IMR-90 (cell line): ENCODE results near the gene TTC39A. TPM values are rescaled to one million over a fixed set of nuclear protein-coding genes. Genes with fewer than 3 reads are reported as not detected.

Experiments
- ATAC-seq: fragments of 200-7000 bp; cut with Tn5 transposase; 2 replicates; pipeline ENCODE4 v1.9.1; 2020; ENCODE audit warnings: low read depth, mild to moderate bottlenecking, moderate library complexity
- BruUV-seq: library from RNA; stranded (reverse); fragments of 400-500 nt; replicated peaks from 2 replicates; lab custom pipeline; 2021; lab: Mats Ljungman, UMichigan
- CTCF ChIA-PET: fragments of 300-600 bp; formaldehyde crosslinking; extraction: SDS; loops from one replicate; lab custom pipeline; 2021; ENCODE audit warnings: antibody characterized with exemption; lab: Yijun Ruan, JAX
- POLR2A ChIA-PET: fragments of 300-600 bp; sonication (Branson Sonifier 250); formaldehyde crosslinking; loops from one replicate; lab custom pipeline; 2022; ENCODE audit warnings: antibody characterized with exemption; ENCODE audit not compliant: unreplicated experiment; lab: Charles Lee
- DNase-seq: peaks from one replicate; pipeline ENCODE4 v3.0.0; 2013
- H2AFZ ChIP-seq: replicated peaks from 2 replicates; pipeline ENCODE3; 2013; ENCODE audit warnings: low read length, mild to moderate bottlenecking; ENCODE audit not compliant: poor library complexity
- H2AK5ac ChIP-seq: 2 replicates; pipeline ENCODE4 v1.6.1; 2013; ENCODE audit warnings: low read depth, low read length, inconsistent platforms
- H2AK9ac ChIP-seq: replicated peaks from 2 replicates; pipeline ENCODE3; 2013; ENCODE audit warnings: mild to moderate bottlenecking, low read depth, low read length, moderate library complexity; ENCODE audit not compliant: poor library complexity
- H2BK120ac ChIP-seq: 2 replicates; pipeline ENCODE4 v1.6.1; 2013; ENCODE audit warnings: low read depth, low read length, inconsistent platforms
- H2BK15ac ChIP-seq: 3 replicates; pipeline ENCODE4 v1.6.1; 2013; ENCODE audit warnings: low read depth, low read length, inconsistent platforms
- H2BK20ac ChIP-seq: 2 replicates; pipeline ENCODE4 v1.6.1; 2013; ENCODE audit warnings: low read depth, mild to moderate bottlenecking, inconsistent platforms, low read length, moderate library complexity
- H2BK5ac ChIP-seq: 2 replicates; pipeline ENCODE4 v1.6.1; 2013; ENCODE audit warnings: mild to moderate bottlenecking, low read depth, low read length, inconsistent platforms; ENCODE audit not compliant: poor library complexity, severe bottlenecking
- H3K14ac ChIP-seq: replicated peaks from 2 replicates; pipeline ENCODE4 v1.6.1; 2013; ENCODE audit warnings: low read depth, low read length, inconsistent platforms
- H3K18ac ChIP-seq: 2 replicates; pipeline ENCODE4 v1.6.1; 2013; ENCODE audit warnings: low read depth, low read length, control low read depth
- H3K23ac ChIP-seq: 2 replicates; pipeline ENCODE4 v1.6.1; 2013; ENCODE audit warnings: low read depth, low read length, inconsistent platforms
- H3K27ac ChIP-seq: 2 replicates; pipeline ENCODE4 v1.5.1; 2013; ENCODE audit warnings: mild to moderate bottlenecking, control low read depth, low read length; ENCODE audit not compliant: insufficient read depth
- H3K27me3 ChIP-seq: 2 replicates; pipeline ENCODE4 v1.6.1; 2013; ENCODE audit warnings: low read length; ENCODE audit not compliant: control insufficient read depth, insufficient read depth
- H3K36me3 ChIP-seq: 2 replicates; pipeline ENCODE4 v1.6.1; 2013; ENCODE audit warnings: low read length, mixed read lengths; ENCODE audit not compliant: control insufficient read depth, insufficient read depth
- H3K4ac ChIP-seq: 2 replicates; pipeline ENCODE4 v1.6.1; 2013; ENCODE audit warnings: low read depth, low read length, inconsistent platforms
- H3K4me1 ChIP-seq: 2 replicates; pipeline ENCODE4 v1.6.1; 2013; ENCODE audit warnings: low read length, mixed read lengths; ENCODE audit not compliant: control insufficient read depth, insufficient read depth
- H3K4me2 ChIP-seq: 2 replicates; pipeline ENCODE4 v1.6.1; 2013; ENCODE audit warnings: low read depth, mild to moderate bottlenecking, control low read depth, low read length, moderate library complexity
- H3K4me3 ChIP-seq: 2 replicates; pipeline ENCODE4 v1.5.1; 2013; ENCODE audit warnings: low read depth, mild to moderate bottlenecking, control low read depth, low read length, moderate library complexity; ENCODE audit not compliant: insufficient read depth
- H3K56ac ChIP-seq: 2 replicates; pipeline ENCODE4 v1.6.1; 2013; ENCODE audit warnings: low read length, inconsistent platforms; ENCODE audit not compliant: insufficient read depth; ENCODE audit errors: extremely low read depth
- H3K79me1 ChIP-seq, 2 experiments: 2 replicates each; pipeline ENCODE4 v1.6.1; 2013; ENCODE audit warnings: low read length in 2 of 2, inconsistent platforms in 1 of 2, low read depth in 1 of 2
- H3K9ac ChIP-seq: 2 replicates; pipeline ENCODE4 v1.6.1; 2013; ENCODE audit warnings: low read depth, low read length, control low read depth
- H3K9me1 ChIP-seq: 2 replicates; pipeline ENCODE4 v1.6.1; 2013; ENCODE audit warnings: low read length, inconsistent platforms; ENCODE audit not compliant: insufficient read depth
- H3K9me3 ChIP-seq: 2 replicates; pipeline ENCODE4 v1.6.1; 2013; ENCODE audit warnings: low read length; ENCODE audit not compliant: control insufficient read depth, insufficient read depth
- H4K20me1 ChIP-seq: 2 replicates; pipeline ENCODE4 v1.6.1; 2013; ENCODE audit warnings: low read length, inconsistent platforms; ENCODE audit not compliant: insufficient read depth
- H4K5ac ChIP-seq: 2 replicates; pipeline ENCODE4 v1.6.1; 2013; ENCODE audit warnings: mild to moderate bottlenecking, low read depth, low read length, control low read depth
- H4K8ac ChIP-seq, 2 experiments: 2 replicates each; pipeline ENCODE4 v1.6.1; 2013; ENCODE audit warnings: low read depth in 2 of 2, low read length in 2 of 2, control low read depth in 1 of 2, inconsistent platforms in 1 of 2
- H4K91ac ChIP-seq: 2 replicates; pipeline ENCODE4 v1.6.1; 2013; ENCODE audit warnings: low read depth, low read length, inconsistent platforms; ENCODE audit not compliant: insufficient read depth
- BHLHE40 ChIP-seq: fragments of 150-350 bp; IDR thresholded peaks from 2 replicates; pipeline ENCODE4 v1.6.1; 2016; ENCODE audit warnings: mild to moderate bottlenecking, low read depth, low read length
- CEBPB ChIP-seq: IDR thresholded peaks from 2 replicates; pipeline ENCODE4 v1.6.1; 2012; ENCODE audit warnings: low read depth, low read length, improper control_type of control experiment
- CTCF ChIP-seq: conservative IDR thresholded peaks from 2 replicates; pipeline ENCODE4 v1.5.1; 2012; ENCODE audit warnings: mild to moderate bottlenecking, low read depth, low read length, improper control_type of control experiment
- ELK1 ChIP-seq: fragments of 150-350 bp; IDR thresholded peaks from 2 replicates; pipeline ENCODE4 v1.6.1; 2016; ENCODE audit warnings: low read depth, mild to moderate bottlenecking, low read length, moderate library complexity, borderline replicate concordance
- FOS ChIP-seq: fragments of 150-350 bp; IDR thresholded peaks from 2 replicates; pipeline ENCODE4 v1.6.1; 2016; ENCODE audit warnings: low read depth, low read length
- NFE2L2 ChIP-seq: fragments of 150-350 bp; IDR thresholded peaks from 2 replicates; pipeline ENCODE4 v1.6.1; 2016; ENCODE audit warnings: low read depth, mild to moderate bottlenecking, low read length
- RAD21 ChIP-seq: IDR thresholded peaks from 2 replicates; pipeline ENCODE4 v1.6.1; 2012; ENCODE audit warnings: low read length, improper control_type of control experiment
- USF2 ChIP-seq: fragments of 150-350 bp; IDR thresholded peaks from 2 replicates; pipeline ENCODE4 v1.6.1; 2017; ENCODE audit warnings: mild to moderate bottlenecking, antibody characterized with exemption, low read length, low read depth
- WGBS, 2 experiments: methylation state at CpG; one replicate each; pipeline versions ENCODE4 v1.1.5 to v1.1.7; 2013; ENCODE audit warnings: missing lambda C conversion rate in 2 of 2; ENCODE audit not compliant: insufficient read length in 1 of 2; ENCODE audit errors: extremely low coverage in 2 of 2; 5-methylcytosine and 5-hydroxymethylcytosine counted together
- dilution Hi-C: fragments of 300-500 bp; cut with HindIII; formaldehyde crosslinking; loops from one replicate; pipeline ENCODE4 v1.14.3; 2018; ENCODE audit warnings: low sequenced_read_pairs; ENCODE audit not compliant: unreplicated experiment
- in situ Hi-C: fragments of 300-500 bp; cut with MboI; formaldehyde crosslinking; loops from 3 replicates; pipeline ENCODE4 v1.14.3; 2019; ENCODE audit warnings: low sequenced_read_pairs, inconsistent platforms, mixed read lengths
- intact Hi-C: fragments of 100-400 bp; cut with micrococcal nuclease; formaldehyde crosslinking; loops from 2 replicates; pipeline ENCODE4 v1.10.0; 2022
- polyA plus RNA-seq, 3 experiments: library from polyadenylated mRNA; depleted of rRNA; stranded (reverse); fragments of >200 nt; gene quantifications; 2 replicates each; pipeline ENCODE4 v1.2.3, GENCODE V29; 2012; ENCODE audit warnings: low replicate concordance in 1 of 3
- total RNA-seq: library from RNA; depleted of rRNA; stranded (reverse); fragments of >200 nt; gene quantifications from 2 replicates; pipeline ENCODE4 v1.2.3, GENCODE V29; 2012

The TTC39A gene
- total and polyA plus RNA-seq, 2 of the 4 experiments (the other 2 are of a cell fraction), result 0.62 to 0.72 TPM

- Histone ChIP-seq H3K4me1 (0 out of 2 replicates have a peak, but pooled peaks cover 2% of the 10 kb centered on the region), H3K27me3 (no peaks in the 10 kb centered on the region), H3K4ac (no peak overlapping the region), H3K27ac (no peak overlapping the region), H2AK9ac (no peak overlapping the region), H3K4me2 (no peak overlapping the region), H2BK120ac (no peak overlapping the region), H3K9me3 (no peaks in the 10 kb centered on the region), H3K56ac (no peak overlapping the region), H4K91ac (no peak overlapping the region), H2BK20ac (no peak overlapping the region), H3K18ac (no peak overlapping the region), H2AFZ (no peak overlapping the region), H3K4me3 (no peak overlapping the region), H3K14ac (no peak overlapping the region), H3K36me3 (no peaks in the 10 kb centered on the region), H3K23ac (no peak overlapping the region), H4K20me1 (peaks cover 83% of the 10 kb centered on the region), H2BK15ac (no peak overlapping the region), H3K9me1 (peaks cover 2% of the 10 kb centered on the region; the same call in 1 of the 2 replicates), H2BK5ac (no peak overlapping the region), H2AK5ac (no peak overlapping the region), H4K8ac (no peak overlapping the region), H3K79me1 (peaks cover 10 to 59% of the 10 kb centered on the region in 2 experiments), H4K5ac (no peak overlapping the region), H3K9ac (no peak overlapping the region)
- TF ChIP-seq CTCF (no peak), NFE2L2 (no peak), FOS (no peak), USF2 (no peak), ELK1 (no peak), BHLHE40 (no peak), CEBPB (no peak), RAD21 (no peak)
- intact Hi-C loops (no loop called here), in situ Hi-C loops (no loop called here), dilution Hi-C loops (no loop called here)
- no TSS peak for BruUV-seq
- CTCF ChIA-PET, result no interaction called here
- no CpG with 5 or more reads among the region's 1 CpG for WGBS, 2 experiments
- ATAC-seq (no peak), DNase-seq (no peak)
- POLR2A ChIA-PET, result no interaction called here
These were observed 82.9 kb downstream of the TTC39A start for GRCh38 chr1:51247499-51247898.
